K562 (cell line): ENCODE results near the gene TMEM203. TPM values are rescaled to one million over a fixed set of nuclear protein-coding genes. Genes with fewer than 3 reads are reported as not detected.

ENCODE experiments used
- ARID1B ChIP-seq: fragments of 450-650 bp; IDR thresholded peaks from 2 replicates; pipeline ENCODE4 v1.6.1; 2016; ENCODE audit warnings: antibody characterized with exemption, mild to moderate bottlenecking, inconsistent platforms
- EWSR1 ChIP-seq: fragments of 450-650 bp; IDR thresholded peaks from 2 replicates; pipeline ENCODE4 v1.6.1; 2018; ENCODE audit warnings: borderline replicate concordance, mild to moderate bottlenecking, low read depth, moderate library complexity; ENCODE audit not compliant: partially characterized antibody
- EZH2 ChIP-seq: IDR thresholded peaks from 2 replicates; pipeline ENCODE4 v1.6.1; 2012; ENCODE audit warnings: low read depth, mild to moderate bottlenecking, inconsistent platforms, low read length, borderline replicate concordance
- KDM1A ChIP-seq, 2 experiments: fragments of 450-650 bp; IDR thresholded peaks; 2 replicates each; pipeline ENCODE4 v1.6.1; 2016; ENCODE audit warnings: mild to moderate bottlenecking in 2 of 2
- NBN ChIP-seq: fragments of 450-650 bp; IDR thresholded peaks from 2 replicates; pipeline ENCODE4 v1.6.1; 2016; ENCODE audit warnings: low read depth, mild to moderate bottlenecking
- NR2F6 ChIP-seq: fragments of 450-650 bp; formaldehyde crosslinking; IDR thresholded peaks from 2 replicates; pipeline ENCODE4 v1.4.0; 2020; ENCODE audit warnings: mild to moderate bottlenecking
- NUFIP1 ChIP-seq: fragments of 450-650 bp; IDR thresholded peaks from 2 replicates; pipeline ENCODE4 v1.6.1; 2018; ENCODE audit not compliant: partially characterized antibody
- RBM22 ChIP-seq: fragments of 200-400 bp; formaldehyde crosslinking; IDR thresholded peaks from 2 replicates; pipeline ENCODE4 v1.6.1; 2018; ENCODE audit warnings: low read length, low read depth; ENCODE audit not compliant: poor library complexity, severe bottlenecking
- U2AF2 ChIP-seq: fragments of 200-400 bp; formaldehyde crosslinking; optimal IDR thresholded peaks from 2 replicates; pipeline ENCODE3; 2017; ENCODE audit warnings: low read depth, mild to moderate bottlenecking, low read length
- YY1 ChIP-seq, 3 experiments: IDR thresholded peaks; 2 replicates each; pipeline ENCODE4 v1.6.1; 2011; ENCODE audit warnings: low read length in 2 of 3, mild to moderate bottlenecking in 2 of 3, moderate library complexity in 2 of 3, borderline replicate concordance in 1 of 3, control low read depth in 1 of 3, low read depth in 1 of 3; ENCODE audit not compliant: insufficient read depth in 3 of 3, insufficient replicate concordance in 2 of 3, control insufficient read depth in 1 of 3, insufficient read length in 1 of 3; ENCODE audit errors: extremely low read depth in 1 of 3
- ZBTB34 ChIP-seq: fragments of 250-450 bp; sonication (Bioruptor Pico); IDR thresholded peaks from 2 replicates; pipeline ENCODE4 v1.8.0; 2021; ENCODE audit warnings: mild to moderate bottlenecking, moderate library complexity
- ZNF263 ChIP-seq: sonication (generic); formaldehyde crosslinking; IDR thresholded peaks from 2 replicates; pipeline ENCODE4 v1.8.0; 2022; ENCODE audit warnings: mild to moderate bottlenecking, missing genetic modification reagents, borderline replicate concordance
- ZNF407 ChIP-seq: fragments of 450-650 bp; IDR thresholded peaks from 2 replicates; pipeline ENCODE4 v1.6.1; 2016; ENCODE audit warnings: low read depth
- ZNF766 ChIP-seq: fragments of 200-800 bp; sonication (Bioruptor generic); conservative IDR thresholded peaks from 2 replicates; pipeline ENCODE4 v1.6.1; 2016; ENCODE audit warnings: missing genetic modification characterization, missing compliant biosample characterization
- polyA plus RNA-seq, 8 experiments: library from polyadenylated mRNA; depleted of rRNA in 4 of 8; stranded (reverse) in 5 of 8; unstranded in 3 of 8; fragments of >200 nt; fragmentation: Nextera tagmentation in 2 of 8; fragmentation: Illumina TruSeq in 1 of 8; extraction: Ambion mirVana in 2 of 8; extraction: Trizol in 1 of 8; gene quantifications; 2 replicates each; pipeline versions ENCODE4 v1.2.1 to v1.2.3, GENCODE V29; 2011 to 2014; ENCODE audit warnings: inconsistent platforms in 1 of 8, missing spikeins in 1 of 8
- total RNA-seq, 7 experiments: library from RNA; depleted of rRNA in 6 of 7; stranded (reverse); fragments of >200 nt in 6 of 7; fragmentation: Illumina TruSeq in 2 of 7; extraction: Trizol in 2 of 7; gene quantifications; 2 replicates each; pipeline versions ENCODE4 v1.2.1 to v1.2.3, GENCODE V29; 2011 to 2021; ENCODE audit warnings: low replicate concordance in 1 of 7

Gene TMEM203
- total and polyA plus RNA-seq, 9 of the 15 experiments (the other 6 are each of a cell fraction or from before 2014, with no cell fraction given) = 8.8 to 59.5 (median 37.6) TPM

GRCh38 chr9:137236238-137236935 lies 30.9 kb upstream of the TMEM203 start (continued):
- no peak for TF ChIP-seq NUFIP1
- TF ChIP-seq EZH2 = no peak
- peak; percentile 85 for TF ChIP-seq ARID1B
- TF ChIP-seq RBM22 = peak; percentile 40
- TF ChIP-seq YY1 (IDR thresholded peaks at IDR 0.05; ENCODE audit: borderline replicate concordance in 1 of 3, control insufficient read depth in 1 of 3, extremely low read depth in 1 of 3, insufficient read depth in 3 of 3, insufficient read length in 1 of 3, insufficient replicate concordance in 2 of 3, low read depth in 1 of 3, low read length in 2 of 3) = peak in 2 of 3 experiments; percentile 87 to 88
- no peak for TF ChIP-seq NR2F6 (CRISPR knock-in tag)
- no peak for TF ChIP-seq KDM1A (IDR thresholded peaks at IDR 0.05)
- TF ChIP-seq EWSR1 = no peak
- TF ChIP-seq ZBTB34 (CRISPR knock-in tag) = no peak
- peak; percentile 80; the same call in 1 of the 2 replicates for TF ChIP-seq NBN
- TF ChIP-seq ZNF263 (CRISPR knock-in tag) = no peak; the same call in 1 of the 2 replicates
- TF ChIP-seq U2AF2 = no peak
- no peak for TF ChIP-seq ZNF766 (CRISPR knock-in tag)
- TF ChIP-seq ZNF407 = no peak
